GM12878 (cell line): ENCODE results near the gene SERPINB10. TPM values are rescaled to one million over a fixed set of nuclear protein-coding genes. Genes with fewer than 3 reads are reported as not detected.

Experiments used
- ATAC-seq: fragments of 200-7000 bp; cut with Tn5 transposase; 3 replicates; pipeline ENCODE4 v1.9.1; 2020; ENCODE audit warnings: mild to moderate bottlenecking, moderate library complexity
- Bru-seq: library from RNA; stranded (reverse); fragments of 400-500 nt; gene quantifications from one replicate; lab custom pipeline; 2021; lab: Mats Ljungman, UMichigan
- BruChase-seq, 2 experiments: library from RNA; stranded (reverse); fragments of 400-500 nt; gene quantifications; one replicate each; lab custom pipeline; 2021; lab: Mats Ljungman, UMichigan
- BruUV-seq: library from RNA; stranded (reverse); fragments of 400-500 nt; replicated peaks from 2 replicates; lab custom pipeline; 2021; lab: Mats Ljungman, UMichigan
- CTCF ChIA-PET: fragments of 300-600 bp; sonication (Branson Sonifier 250); formaldehyde crosslinking; extraction: SDS; loops from one replicate; lab custom pipeline; 2021; ENCODE audit warnings: inconsistent platforms; lab: Yijun Ruan, JAX
- POLR2A ChIA-PET: fragments of 350-600 bp; formaldehyde crosslinking; extraction: SDS; loops from one replicate; lab custom pipeline; 2021; ENCODE audit warnings: inconsistent platforms; lab: Charles Lee
- RAD21 ChIA-PET: fragments of 300-600 bp; sonication (Branson Sonifier 250); formaldehyde crosslinking; loops from one replicate; lab custom pipeline; 2023; ENCODE audit warnings: antibody characterized with exemption; ENCODE audit not compliant: unreplicated experiment; lab: Charles Lee
- SMC1A ChIA-PET: fragments of 300-600 bp; sonication (Branson Sonifier 250); formaldehyde crosslinking; loops from one replicate; lab custom pipeline; 2023; ENCODE audit not compliant: unreplicated experiment, uncharacterized antibody; lab: Charles Lee
- DNase-seq: peaks from one replicate; pipeline ENCODE4 v3.0.0-alpha.2; 2011; ENCODE audit warnings: low read depth, low spot score
- FAIRE-seq: peaks from 3 replicates; lab custom pipeline; 2011; peaks lifted over from hg19 to GRCh38; lab: Jason Lieb, UNC
- H2AFZ ChIP-seq: 2 replicates; pipeline ENCODE4 v1.6.0; 2011; ENCODE audit warnings: low read depth, low read length, control low read depth; ENCODE audit not compliant: control insufficient read depth
- H3K27ac ChIP-seq: 2 replicates; pipeline ENCODE4 v1.5.1; 2011; ENCODE audit warnings: control low read depth; ENCODE audit not compliant: control insufficient read depth, insufficient read depth
- H3K27me3 ChIP-seq, 2 experiments: replicated peaks in 1 of 2; 2 replicates each; pipeline versions ENCODE4 v1.6.0 to v1.6.1; 2011; ENCODE audit warnings: low read length in 1 of 2; ENCODE audit not compliant: control insufficient read depth in 2 of 2, insufficient read depth in 2 of 2
- H3K36me3 ChIP-seq, 2 experiments: 2 replicates each; pipeline ENCODE4 v1.5.1; 2011; ENCODE audit warnings: low read length in 1 of 2; ENCODE audit not compliant: control insufficient read depth in 2 of 2, insufficient read depth in 2 of 2
- H3K4me1 ChIP-seq: 2 replicates; pipeline ENCODE4 v1.6.1; 2011; ENCODE audit warnings: mild to moderate bottlenecking, low read length, moderate library complexity, mixed read lengths; ENCODE audit not compliant: control insufficient read depth, insufficient read depth
- H3K4me2 ChIP-seq: 2 replicates; pipeline ENCODE4 v1.6.0; 2011; ENCODE audit warnings: control low read depth; ENCODE audit not compliant: control insufficient read depth, insufficient read depth
- H3K4me3 ChIP-seq: fragments of 200-600 bp; sonication (generic); 2 replicates; pipeline ENCODE4 v1.5.1; 2016
- H3K79me2 ChIP-seq: 2 replicates; pipeline ENCODE4 v1.6.0; 2011; ENCODE audit warnings: low read length; ENCODE audit not compliant: control insufficient read depth, insufficient read depth
- H3K9ac ChIP-seq: 2 replicates; pipeline ENCODE4 v1.8.0; 2011; ENCODE audit warnings: low read length, control low read depth, mixed read lengths; ENCODE audit not compliant: control insufficient read depth, insufficient read depth
- H3K9me3 ChIP-seq: replicated peaks from 3 replicates; pipeline ENCODE4 v1.5.1; 2011; ENCODE audit warnings: mild to moderate bottlenecking, low read length; ENCODE audit not compliant: control insufficient read depth, insufficient read depth
- H4K20me1 ChIP-seq: 2 replicates; pipeline ENCODE4 v1.6.0; 2011; ENCODE audit not compliant: control insufficient read depth, insufficient read depth
- CREM ChIP-seq: IDR thresholded peaks from 2 replicates; pipeline ENCODE4 v1.6.1; 2014; ENCODE audit warnings: antibody characterized with exemption, low read depth
- NFYA ChIP-seq: IDR thresholded peaks from 2 replicates; pipeline ENCODE4 v1.6.1; 2011; ENCODE audit warnings: low read depth, mild to moderate bottlenecking, low read length, improper control_type of control experiment, borderline replicate concordance
- SIX5 ChIP-seq: IDR thresholded peaks from 2 replicates; pipeline ENCODE4 v1.6.1; 2011; ENCODE audit warnings: mild to moderate bottlenecking, low read depth, low read length, moderate library complexity; ENCODE audit not compliant: severe bottlenecking
- SUPT20H ChIP-seq: IDR thresholded peaks from 2 replicates; pipeline ENCODE4 v1.6.1; 2011; ENCODE audit warnings: low read depth, mild to moderate bottlenecking, low read length, moderate library complexity, borderline replicate concordance; ENCODE audit not compliant: control insufficient read depth
- ZNF384 ChIP-seq: IDR thresholded peaks from 2 replicates; pipeline ENCODE4 v1.6.1; 2012; ENCODE audit warnings: low read depth, mild to moderate bottlenecking, low read length, improper control_type of control experiment, borderline replicate concordance
- in situ Hi-C: fragments of 300-500 bp; cut with MboI; formaldehyde crosslinking; loops from 9 replicates; pipeline ENCODE4 v1.14.3; 2018; ENCODE audit warnings: mixed read lengths
- intact Hi-C: fragments of 100-400 bp; cut with micrococcal nuclease; formaldehyde crosslinking; loops from one replicate; pipeline ENCODE4 v1.14.2; 2022; ENCODE audit not compliant: unreplicated experiment
- long read RNA-seq, 2 experiments: library from polyadenylated mRNA; unstranded; transcript quantifications; one replicate each; pipeline ENCODE4 v2.0.0, GENCODE V29; 2019 to 2020
- polyA minus RNA-seq, 3 experiments: library from RNA; depleted of rRNA, polyadenylated mRNA; stranded (reverse); fragments of >200 nt; gene quantifications; 2 replicates each; pipeline ENCODE4 v1.2.3, GENCODE V29; 2011
- polyA plus RNA-seq, 11 experiments: library from polyadenylated mRNA; depleted of rRNA in 4 of 11; unstranded in 6 of 11; stranded (reverse) in 5 of 11; fragments of >200 nt; fragmentation: Nextera tagmentation in 4 of 11; fragmentation: Illumina TruSeq in 1 of 11; extraction: Ambion mirVana in 4 of 11; extraction: Trizol in 1 of 11; gene quantifications; 1 replicate in 1 of 11; 2 replicates in 10 of 11; pipeline versions ENCODE4 v1.2.1 to v1.2.3, GENCODE V29; 2011 to 2016; ENCODE audit warnings: inconsistent platforms in 2 of 11, missing spikeins in 2 of 11, low read depth in 1 of 11
- total RNA-seq, 4 experiments: library from RNA; depleted of rRNA in 3 of 4; stranded (reverse); fragments of >200 nt in 3 of 4; fragmentation: Illumina TruSeq in 1 of 4; extraction: Trizol in 1 of 4; gene quantifications; 2 replicates each; pipeline versions ENCODE4 v1.2.1 to v1.2.3, GENCODE V29; 2013 to 2021
- TF ChIP-seq, protein P1 (sequence below): fragments of 450-650 bp; IDR thresholded peaks from 2 replicates; pipeline ENCODE4 v1.6.1; 2018; ENCODE audit warnings: mild to moderate bottlenecking, low read depth, moderate library complexity; ENCODE audit not compliant: partially characterized antibody
- TF ChIP-seq, protein P2 (sequence below): fragments of 450-650 bp; formaldehyde crosslinking; IDR thresholded peaks from 2 replicates; pipeline ENCODE4 v1.5.0; 2022; ENCODE audit warnings: mild to moderate bottlenecking, missing genetic modification characterization
- TF ChIP-seq, protein P3 (sequence below): fragments of 450-650 bp; IDR thresholded peaks from 2 replicates; pipeline ENCODE4 v1.6.1; 2017; ENCODE audit warnings: low read depth, mild to moderate bottlenecking, moderate library complexity

SERPINB10 gene, protein sequence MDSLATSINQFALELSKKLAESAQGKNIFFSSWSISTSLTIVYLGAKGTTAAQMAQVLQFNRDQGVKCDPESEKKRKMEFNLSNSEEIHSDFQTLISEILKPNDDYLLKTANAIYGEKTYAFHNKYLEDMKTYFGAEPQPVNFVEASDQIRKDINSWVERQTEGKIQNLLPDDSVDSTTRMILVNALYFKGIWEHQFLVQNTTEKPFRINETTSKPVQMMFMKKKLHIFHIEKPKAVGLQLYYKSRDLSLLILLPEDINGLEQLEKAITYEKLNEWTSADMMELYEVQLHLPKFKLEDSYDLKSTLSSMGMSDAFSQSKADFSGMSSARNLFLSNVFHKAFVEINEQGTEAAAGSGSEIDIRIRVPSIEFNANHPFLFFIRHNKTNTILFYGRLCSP
- total RNA-seq (2013; cell fraction: nucleolus; rRNA removed), result 7.7 and 9.4 TPM in 2 replicates
- total RNA-seq (2014; rRNA removed) (25.1 and 39.7 TPM in 2 replicates), total RNA-seq (2014; rRNA removed; fragmentation: Illumina TruSeq; extraction: Trizol) (35.6 and 40.6 TPM in 2 replicates), total RNA-seq (2021) (17.5 and 21.6 TPM in 2 replicates), polyA plus RNA-seq (2011; rRNA removed) (83.5 and 128 TPM in 2 replicates), polyA plus RNA-seq (2014; fragmentation: Illumina TruSeq; extraction: Trizol) (44.6 and 64.1 TPM in 2 replicates), polyA plus RNA-seq (2014; fragmentation: Nextera tagmentation; extraction: Ambion mirVana) (10 to 100 TPM; 20.7 to 23.1 TPM), polyA plus RNA-seq (2014; rRNA removed) (21.0 and 28.3 TPM in 2 replicates), polyA plus RNA-seq (2016; fragmentation: Nextera tagmentation; extraction: Ambion mirVana) (10 to 100 TPM; 12.0 to 12.4 TPM), polyA minus RNA-seq (2011; rRNA and poly(A)+ RNA removed) (30.3 and 53.0 TPM in 2 replicates), Bru-seq, nascent RNA (percentile 82 among the genes with signal in this experiment), BruChase-seq, experiment 1, labeled RNA remaining after a 6-hour chase (percentile 67 among the genes with signal in this experiment), BruChase-seq, experiment 2, labeled RNA remaining after a 2-hour chase (percentile 59 among the genes with signal in this experiment)
- polyA plus RNA-seq (2011; ENCODE audit: low read depth), result 6.3 TPM
- polyA plus RNA-seq (2011; cell fraction: cytosol; rRNA removed), result 34.4 and 37.0 TPM in 2 replicates
- 16.5 and 19.3 TPM in 2 replicates for polyA plus RNA-seq (2011; cell fraction: nucleus; rRNA removed)
- 8.7 and 13.2 TPM in 2 replicates for polyA plus RNA-seq (2012)
- polyA minus RNA-seq (2011; cell fraction: cytosol; rRNA and poly(A)+ RNA removed), result 10.0 and 14.3 TPM in 2 replicates
- 5.5 and 7.7 TPM in 2 replicates for polyA minus RNA-seq (2011; cell fraction: nucleus; rRNA and poly(A)+ RNA removed)
- long read RNA-seq, experiment 1, transcript SERPINB10-201 (8 exons, 2,122 nt), result major isoform, 18 of 20 reads
- long read RNA-seq, experiment 1, partial matches to known transcripts, result 0 of 20 reads
- long read RNA-seq, experiment 1, other reads (novel, unspliced or antisense), result 2 of 20 reads
- long read RNA-seq, experiment 2, transcript SERPINB10-201 (8 exons, 2,122 nt), result major isoform, 101 of 118 reads
- long read RNA-seq, experiment 2, partial matches to known transcripts, result 8 of 118 reads
- long read RNA-seq, experiment 2, other reads (novel, unspliced or antisense), result 9 of 118 reads

DNA sequence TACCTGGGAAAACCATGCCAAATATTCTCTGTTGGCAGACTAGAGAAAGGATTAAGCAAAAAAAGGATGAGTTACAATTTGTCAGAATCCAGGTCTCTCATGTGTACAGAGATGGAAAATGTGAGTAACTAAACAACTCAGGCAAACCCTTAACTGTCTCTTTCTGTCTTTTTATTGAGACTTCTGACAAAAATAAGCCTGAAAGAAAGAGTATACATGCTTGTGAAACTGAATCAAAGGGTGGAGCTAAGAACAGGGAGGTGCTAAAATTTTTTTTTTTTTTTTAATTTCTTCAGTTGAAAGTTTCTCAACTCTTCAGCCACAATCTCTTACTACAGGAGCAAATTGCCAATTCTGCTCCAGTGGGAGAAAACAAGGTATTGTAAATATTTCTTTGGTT, at the start of gene SERPINB10:
SERPINB10 (plus strand) TSS at position 295 of the 400 bp plus-strand sequence. CDS start 7,553 bp downstream, outside the sequence.
- H2AFZ ChIP-seq, result peak within 1 kb of the TSS; percentile 6
- H3K4me2 ChIP-seq, result peak within 1 kb of the TSS; percentile 2; the same call in 1 of the 2 replicates
- ChIA-PET SMC1A (interaction anchor here (1.2 to 6.2 kb wide), 11 partner anchors 12 to 67 kb away, joined by 4 to 99 read pairs (median 10); no protein-coding TSS in a partner anchor), POLR2A (interaction anchor here (0.7 to 3.3 kb wide), 10 partner anchors 15 to 767 kb away, joined by 3 to 15 read pairs (median 3); no protein-coding TSS in a partner anchor), CTCF (interaction anchor here (0.9 to 3.5 kb wide), 7 partner anchors 12 to 68 kb away, joined by 3 to 52 read pairs (median 4); no protein-coding TSS in a partner anchor), RAD21 (interaction anchor here (0.7 to 3.6 kb wide), 8 partner anchors 9 to 55 kb away, joined by 3 to 69 read pairs (median 7); no protein-coding TSS in a partner anchor)
- DNase-seq, result no peak
- H3K36me3 ChIP-seq, result no peaks in the 10 kb centered on the region
- no peaks in the 10 kb centered on the region; the same call in 2 of the 3 replicates for H3K9me3 ChIP-seq
- 0 out of 2 replicates have a peak within 1 kb of the TSS, but pooled peaks have one; percentile 4 for H3K4me3 ChIP-seq
- peak; percentile 57 for ATAC-seq
- no TSS peak for BruUV-seq
- H4K20me1 ChIP-seq, result no peaks in the 10 kb centered on the region
- peak within 1 kb of the TSS; percentile 63; the same call in 1 of the 2 replicates for H3K27ac ChIP-seq
- H3K27me3 ChIP-seq, result no peaks in the 10 kb centered on the region
- intact Hi-C loops (no loop called here), in situ Hi-C loops (no loop called here)
- H3K79me2 ChIP-seq, result no peaks in the 10 kb centered on the region
- H3K4me1 ChIP-seq, result peaks cover 4% of the 10 kb centered on the region; the same call in 1 of the 2 replicates
- FAIRE-seq, result no peak
- no peak within 1 kb of the TSS for H3K9ac ChIP-seq
- TF ChIP-seq SUPT20H (no peak), NFYA (no peak), CREM (peak; percentile 36; the same call in 1 of the 2 replicates), ZNF384 (peak; percentile 89), SIX5 (no peak)
- TF ChIP-seq, protein P1, sequence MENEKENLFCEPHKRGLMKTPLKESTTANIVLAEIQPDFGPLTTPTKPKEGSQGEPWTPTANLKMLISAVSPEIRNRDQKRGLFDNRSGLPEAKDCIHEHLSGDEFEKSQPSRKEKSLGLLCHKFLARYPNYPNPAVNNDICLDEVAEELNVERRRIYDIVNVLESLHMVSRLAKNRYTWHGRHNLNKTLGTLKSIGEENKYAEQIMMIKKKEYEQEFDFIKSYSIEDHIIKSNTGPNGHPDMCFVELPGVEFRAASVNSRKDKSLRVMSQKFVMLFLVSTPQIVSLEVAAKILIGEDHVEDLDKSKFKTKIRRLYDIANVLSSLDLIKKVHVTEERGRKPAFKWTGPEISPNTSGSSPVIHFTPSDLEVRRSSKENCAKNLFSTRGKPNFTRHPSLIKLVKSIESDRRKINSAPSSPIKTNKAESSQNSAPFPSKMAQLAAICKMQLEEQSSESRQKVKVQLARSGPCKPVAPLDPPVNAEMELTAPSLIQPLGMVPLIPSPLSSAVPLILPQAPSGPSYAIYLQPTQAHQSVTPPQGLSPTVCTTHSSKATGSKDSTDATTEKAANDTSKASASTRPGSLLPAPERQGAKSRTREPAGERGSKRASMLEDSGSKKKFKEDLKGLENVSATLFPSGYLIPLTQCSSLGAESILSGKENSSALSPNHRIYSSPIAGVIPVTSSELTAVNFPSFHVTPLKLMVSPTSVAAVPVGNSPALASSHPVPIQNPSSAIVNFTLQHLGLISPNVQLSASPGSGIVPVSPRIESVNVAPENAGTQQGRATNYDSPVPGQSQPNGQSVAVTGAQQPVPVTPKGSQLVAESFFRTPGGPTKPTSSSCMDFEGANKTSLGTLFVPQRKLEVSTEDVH, result no peak
- TF ChIP-seq, protein P2, sequence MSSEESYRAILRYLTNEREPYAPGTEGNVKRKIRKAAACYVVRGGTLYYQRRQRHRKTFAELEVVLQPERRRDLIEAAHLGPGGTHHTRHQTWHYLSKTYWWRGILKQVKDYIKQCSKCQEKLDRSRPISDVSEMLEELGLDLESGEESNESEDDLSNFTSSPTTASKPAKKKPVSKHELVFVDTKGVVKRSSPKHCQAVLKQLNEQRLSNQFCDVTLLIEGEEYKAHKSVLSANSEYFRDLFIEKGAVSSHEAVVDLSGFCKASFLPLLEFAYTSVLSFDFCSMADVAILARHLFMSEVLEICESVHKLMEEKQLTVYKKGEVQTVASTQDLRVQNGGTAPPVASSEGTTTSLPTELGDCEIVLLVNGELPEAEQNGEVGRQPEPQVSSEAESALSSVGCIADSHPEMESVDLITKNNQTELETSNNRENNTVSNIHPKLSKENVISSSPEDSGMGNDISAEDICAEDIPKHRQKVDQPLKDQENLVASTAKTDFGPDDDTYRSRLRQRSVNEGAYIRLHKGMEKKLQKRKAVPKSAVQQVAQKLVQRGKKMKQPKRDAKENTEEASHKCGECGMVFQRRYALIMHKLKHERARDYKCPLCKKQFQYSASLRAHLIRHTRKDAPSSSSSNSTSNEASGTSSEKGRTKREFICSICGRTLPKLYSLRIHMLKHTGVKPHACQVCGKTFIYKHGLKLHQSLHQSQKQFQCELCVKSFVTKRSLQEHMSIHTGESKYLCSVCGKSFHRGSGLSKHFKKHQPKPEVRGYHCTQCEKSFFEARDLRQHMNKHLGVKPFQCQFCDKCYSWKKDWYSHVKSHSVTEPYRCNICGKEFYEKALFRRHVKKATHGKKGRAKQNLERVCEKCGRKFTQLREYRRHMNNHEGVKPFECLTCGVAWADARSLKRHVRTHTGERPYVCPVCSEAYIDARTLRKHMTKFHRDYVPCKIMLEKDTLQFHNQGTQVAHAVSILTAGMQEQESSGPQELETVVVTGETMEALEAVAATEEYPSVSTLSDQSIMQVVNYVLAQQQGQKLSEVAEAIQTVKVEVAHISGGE (CRISPR knock-in tag), result no peak
- TF ChIP-seq, protein P3, sequence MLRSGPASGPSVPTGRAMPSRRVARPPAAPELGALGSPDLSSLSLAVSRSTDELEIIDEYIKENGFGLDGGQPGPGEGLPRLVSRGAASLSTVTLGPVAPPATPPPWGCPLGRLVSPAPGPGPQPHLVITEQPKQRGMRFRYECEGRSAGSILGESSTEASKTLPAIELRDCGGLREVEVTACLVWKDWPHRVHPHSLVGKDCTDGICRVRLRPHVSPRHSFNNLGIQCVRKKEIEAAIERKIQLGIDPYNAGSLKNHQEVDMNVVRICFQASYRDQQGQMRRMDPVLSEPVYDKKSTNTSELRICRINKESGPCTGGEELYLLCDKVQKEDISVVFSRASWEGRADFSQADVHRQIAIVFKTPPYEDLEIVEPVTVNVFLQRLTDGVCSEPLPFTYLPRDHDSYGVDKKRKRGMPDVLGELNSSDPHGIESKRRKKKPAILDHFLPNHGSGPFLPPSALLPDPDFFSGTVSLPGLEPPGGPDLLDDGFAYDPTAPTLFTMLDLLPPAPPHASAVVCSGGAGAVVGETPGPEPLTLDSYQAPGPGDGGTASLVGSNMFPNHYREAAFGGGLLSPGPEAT, result peak; percentile 38; the same call in 1 of the 2 replicates
